Fibroblast of pulmonary artery (primary cell): ENCODE measurements around the gene SLC6A13.

Experiments
- DNase-seq: peaks from one replicate; pipeline ENCODE4 v3.0.0-alpha.2; 2010; ENCODE audit warnings: low read depth
- H3K4me3 ChIP-seq: replicated peaks from 2 replicates; pipeline ENCODE4 v1.5.1; 2011; ENCODE audit warnings: low read depth, mild to moderate bottlenecking, control low read depth, low read length, moderate library complexity
- CTCF ChIP-seq: IDR thresholded peaks from 2 replicates; pipeline ENCODE4 v1.5.1; 2011; ENCODE audit warnings: mild to moderate bottlenecking, control low read depth, low read length, inconsistent platforms; ENCODE audit errors: missing control alignments

Gene SLC6A13

GRCh38 chr12:234891-235415 is 27.7 kb downstream of the SLC6A13 start:
- DNase-seq = no peak
- TF ChIP-seq CTCF = no peak
- H3K4me3 ChIP-seq = no peak overlapping the region

GRCh38 chr12:234019-234418 is 28.6 kb downstream of the SLC6A13 start:
- no peak for TF ChIP-seq CTCF
- no peak overlapping the region for H3K4me3 ChIP-seq
- no peak for DNase-seq

- DNase-seq = no peak
- TF ChIP-seq CTCF = no peak
- no peak overlapping the region for H3K4me3 ChIP-seq
These were observed 29.0 kb downstream of the SLC6A13 start for GRCh38 chr12:233615-233968.

- no peak for TF ChIP-seq CTCF
- DNase-seq = no peak
- no peak overlapping the region for H3K4me3 ChIP-seq
These were observed 29.7 kb downstream of the SLC6A13 start for GRCh38 chr12:232731-233614.

- DNase-seq = no peak
- no peak for TF ChIP-seq CTCF
- H3K4me3 ChIP-seq = no peak overlapping the region
These were observed 31.5 kb downstream of the SLC6A13 start for GRCh38 chr12:230925-231671.

- no peak for DNase-seq
- no peak overlapping the region for H3K4me3 ChIP-seq
- no peak for TF ChIP-seq CTCF
These were observed 33.0 kb downstream of the SLC6A13 start for GRCh38 chr12:229441-230191.
